T-helper 17 cell (primary cell): Measurements from ENCODE around the gene ZNF438. TPM values are rescaled to one million over a fixed set of nuclear protein-coding genes. Genes with fewer than 3 reads are reported as not detected.
A peak's percentile ranks its signal among the peaks of the same experiment; 100 is the strongest.
"Not testable (repeated sequence)": the region's sequence is repeated elsewhere in the genome, so short reads cannot be mapped to it uniquely, and the experiment has no call there.

Source experiments
- ATAC-seq: fragments of 150-1000 bp; cut with Tn5 transposase; 2 replicates; pipeline ENCODE4 v1.10.0; 2021; ENCODE audit warnings: mild to moderate bottlenecking, moderate library complexity
- DNase-seq, 3 donors: peaks; one replicate each; pipeline versions ENCODE4 v3.0.0 to v3.0.0-alpha.2; 2020 to 2021
- H3K9me3 ChIP-seq: one replicate; pipeline ENCODE4 v1.7.0; 2013; ENCODE audit warnings: low read length, mild to moderate bottlenecking; ENCODE audit not compliant: control insufficient read depth, poor library complexity, severe bottlenecking
- H3K27ac Mint-ChIP-seq: one replicate; pipeline ENCODE4 v1.8.0; 2022; ENCODE audit warnings: mild to moderate bottlenecking, moderate library complexity, mixed read lengths
- H3K27me3 Mint-ChIP-seq: one replicate; pipeline ENCODE4 v1.8.0; 2022; ENCODE audit warnings: mixed read lengths
- H3K36me3 Mint-ChIP-seq: one replicate; pipeline ENCODE4 v1.8.0; 2022; ENCODE audit warnings: low read depth, mixed read lengths
- H3K4me1 Mint-ChIP-seq: one replicate; pipeline ENCODE4 v1.8.0; 2022; ENCODE audit warnings: mild to moderate bottlenecking, mixed read lengths
- H3K4me3 Mint-ChIP-seq: one replicate; pipeline ENCODE4 v1.8.0; 2022; ENCODE audit warnings: mild to moderate bottlenecking, moderate library complexity, mixed read lengths
- total RNA-seq, 4 donors: library from RNA in 2 of 4; stranded (reverse) in 2 of 4; gene quantifications; one replicate each; pipeline ENCODE4 v1.2.3 and lab custom pipeline; 2022 to 2026

ZNF438 gene
- total RNA-seq, 2 donors from 2014 or later = 3.1 to 3.7 TPM

DNA sequence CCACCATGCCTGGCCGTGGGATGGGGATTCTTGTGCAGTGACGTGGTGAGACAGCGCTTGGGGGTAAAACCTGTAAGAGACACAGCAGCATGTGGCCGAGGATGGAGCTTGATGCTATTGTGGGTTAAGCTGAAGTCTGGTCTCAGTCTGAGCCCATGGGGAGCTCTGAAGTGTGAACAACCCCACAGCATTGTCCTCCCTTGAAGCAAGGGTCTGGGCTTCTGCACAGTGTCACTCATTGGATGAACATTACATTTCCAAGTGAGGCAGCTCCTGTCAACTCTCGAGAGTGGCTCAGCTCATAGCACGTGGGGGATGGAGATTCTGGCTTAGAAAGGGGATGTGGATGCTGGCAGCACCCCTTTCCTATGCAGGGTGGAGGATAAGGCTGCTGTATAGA is 32.2 kb upstream of the ZNF438 start:
- no peak for ATAC-seq
- H3K27me3 Mint-ChIP-seq = peaks cover 51% of the 10 kb centered on the region
- no peak for DNase-seq
- no peak overlapping the region for H3K4me3 Mint-ChIP-seq
- no peaks in the 10 kb centered on the region for H3K36me3 Mint-ChIP-seq
- no peak overlapping the region for H3K27ac Mint-ChIP-seq
- H3K4me1 Mint-ChIP-seq = no peaks in the 10 kb centered on the region
- H3K9me3 ChIP-seq = no peaks in the 10 kb centered on the region

DNA sequence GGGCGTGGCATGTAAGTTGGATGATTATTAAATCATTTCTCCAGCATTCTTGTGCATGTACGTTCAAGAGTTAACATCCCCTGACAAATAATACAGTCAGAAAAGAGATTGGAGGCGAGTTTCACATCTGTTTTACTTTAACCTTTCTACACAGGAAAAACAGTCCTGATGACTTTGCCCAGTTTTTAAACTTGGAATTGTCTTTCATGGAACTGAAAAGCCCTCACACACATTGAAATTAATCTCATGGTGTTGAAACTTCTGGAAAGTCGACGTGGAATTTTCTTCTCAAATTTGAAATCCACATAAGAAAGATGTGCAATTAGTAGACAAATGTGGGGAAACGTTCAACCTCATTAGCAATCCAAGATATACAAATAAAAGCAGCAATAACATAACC is 31.2 kb upstream of the ZNF438 start:
- DNase-seq (no peak), ATAC-seq (no peak)
- H3K27ac Mint-ChIP-seq = no peak overlapping the region
- no peak overlapping the region for H3K4me3 Mint-ChIP-seq
- H3K4me1 Mint-ChIP-seq = no peaks in the 10 kb centered on the region
- H3K9me3 ChIP-seq = no peaks in the 10 kb centered on the region
- no peaks in the 10 kb centered on the region for H3K36me3 Mint-ChIP-seq
- H3K27me3 Mint-ChIP-seq = peaks cover 42% of the 10 kb centered on the region

DNA sequence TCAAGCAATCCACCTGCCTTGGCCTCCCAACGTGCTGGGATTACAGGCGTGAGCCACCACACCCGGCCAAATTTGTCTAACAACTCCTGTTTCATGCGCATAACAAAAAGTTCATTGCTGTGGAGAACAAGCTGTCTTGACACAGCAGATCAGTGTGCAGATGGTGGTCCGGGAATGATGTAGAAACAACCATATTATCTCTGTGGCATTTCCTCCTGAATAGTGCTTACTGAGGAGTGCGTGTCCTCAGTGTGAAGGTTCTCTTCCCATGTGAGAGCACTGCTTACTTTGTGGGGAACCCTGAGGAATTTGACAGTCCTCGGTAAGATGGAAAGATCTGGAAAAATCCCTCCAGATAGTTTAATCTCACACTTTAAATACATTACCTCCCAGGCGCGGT is 30.3 kb upstream of the ZNF438 start:
- ATAC-seq (no peak), DNase-seq (no peak)
- Mint-ChIP-seq H3K27me3 (peaks cover 32% of the 10 kb centered on the region), H3K4me1 (no peaks in the 10 kb centered on the region), H3K27ac (no peak overlapping the region), H3K36me3 (no peaks in the 10 kb centered on the region), H3K4me3 (no peak overlapping the region)
- H3K9me3 ChIP-seq = no peaks in the 10 kb centered on the region

DNA sequence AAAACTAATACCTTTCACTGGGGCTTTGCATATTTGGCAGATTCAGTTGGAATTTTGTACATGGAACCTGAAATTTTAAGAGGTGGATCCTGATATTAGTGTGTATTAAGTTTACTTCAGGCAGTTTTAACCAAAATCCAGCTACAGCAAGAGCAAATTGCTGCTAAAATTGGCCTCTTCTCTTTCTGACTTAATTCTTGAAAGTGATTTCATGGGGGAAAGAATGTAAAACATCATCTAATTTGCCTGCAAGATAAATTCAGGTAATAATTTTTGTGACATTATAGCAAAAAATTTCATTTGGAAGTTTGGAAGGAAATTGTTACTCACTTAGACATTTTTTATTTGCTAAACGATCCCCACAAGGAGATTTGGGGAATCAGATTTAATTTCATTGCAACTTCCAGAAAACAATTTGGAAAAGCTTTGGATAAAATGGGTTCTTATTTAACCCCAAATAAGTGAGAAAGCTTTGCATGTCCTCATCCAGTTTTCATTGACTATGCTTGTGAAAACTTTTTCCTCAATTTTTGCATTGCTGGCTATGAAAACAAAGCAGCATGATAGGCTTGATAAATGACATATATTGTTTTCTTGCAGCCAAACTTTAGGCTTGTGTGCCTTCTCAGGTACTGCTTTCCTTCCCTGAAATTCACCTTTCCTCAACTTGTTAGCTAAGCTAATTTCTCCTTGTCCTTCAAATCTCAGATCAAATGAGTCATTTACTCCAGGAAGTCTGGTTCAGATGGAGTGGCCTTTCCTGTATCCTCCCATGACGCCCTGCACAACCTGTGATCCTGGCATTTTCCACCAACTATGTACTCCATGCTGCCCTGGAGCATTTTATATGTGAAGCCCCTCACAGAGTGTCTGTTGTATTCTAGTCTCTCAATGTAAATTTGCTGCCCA is 27.4 kb upstream of the ZNF438 start:
- no peak overlapping the region for H3K27ac Mint-ChIP-seq

DNA sequence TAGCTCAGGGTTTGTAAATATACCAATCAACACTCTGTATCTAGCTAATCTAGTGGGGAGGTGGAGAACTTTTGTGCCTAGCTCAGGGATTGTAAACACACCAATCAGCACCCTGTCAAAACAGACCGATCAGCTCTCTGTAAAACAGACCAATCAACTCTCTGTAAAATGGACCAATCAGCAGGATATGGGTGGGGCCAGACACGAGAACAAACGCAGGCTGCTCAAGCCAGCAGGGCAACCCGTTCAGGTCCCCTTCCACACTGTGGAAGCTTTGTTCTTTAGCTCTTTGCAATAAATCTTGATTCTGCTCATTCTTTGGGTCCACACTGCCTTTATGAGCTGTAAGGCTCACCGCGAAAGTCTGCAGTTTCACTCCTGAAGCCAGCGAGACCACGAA is 25.0 kb upstream of the ZNF438 start:
- H3K36me3 Mint-ChIP-seq, H3K4me1 Mint-ChIP-seq, DNase-seq, ATAC-seq, H3K9me3 ChIP-seq, H3K27ac Mint-ChIP-seq, H3K27me3 Mint-ChIP-seq: not testable (repeated sequence)
- H3K4me3 Mint-ChIP-seq = peak overlapping the region; percentile 45

More for the DNA sequence above, 27.4 kb upstream of the ZNF438 start:
- H3K9me3 ChIP-seq = no peaks in the 10 kb centered on the region
- Mint-ChIP-seq H3K4me1 (no peaks in the 10 kb centered on the region), H3K4me3 (no peak overlapping the region), H3K27me3 (peaks cover 19% of the 10 kb centered on the region), H3K36me3 (no peaks in the 10 kb centered on the region)
- no peak for DNase-seq
- ATAC-seq = no peak

DNA sequence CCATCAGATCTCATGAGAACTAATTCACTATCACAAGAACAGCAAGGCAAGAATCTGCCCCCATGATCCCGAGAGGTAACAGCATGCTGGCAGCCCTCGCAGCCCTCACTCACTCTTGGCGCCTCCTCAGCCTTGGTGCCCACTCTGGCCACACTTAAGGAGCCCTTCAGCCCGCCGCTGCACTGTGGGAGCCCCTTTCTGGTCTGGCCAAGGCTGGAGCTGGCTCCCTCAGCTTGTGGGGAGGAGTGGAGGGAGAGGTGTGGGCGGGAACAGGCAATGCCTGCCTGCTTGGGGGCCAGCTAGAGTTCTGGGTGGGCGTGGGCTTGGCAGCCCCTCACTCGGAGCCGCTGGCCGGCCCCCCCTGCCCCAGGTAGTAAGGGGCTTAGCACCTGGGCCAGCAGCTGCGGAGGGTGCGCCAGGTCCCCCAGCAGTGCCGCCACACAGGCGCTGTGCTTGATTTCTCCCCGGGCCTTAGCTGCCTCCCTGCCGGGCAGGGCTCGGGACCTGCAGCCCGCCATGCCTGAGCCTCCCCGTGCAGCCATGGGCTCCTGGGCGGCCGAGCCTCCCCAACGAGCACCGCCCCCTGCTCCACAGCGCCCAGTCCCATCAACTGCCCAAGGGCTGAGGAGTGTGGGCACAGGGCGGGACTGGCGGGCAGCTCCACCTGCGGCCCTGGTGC is 24.0 kb upstream of the ZNF438 start:
- H3K9me3 ChIP-seq = no peaks in the 10 kb centered on the region
- no peaks in the 10 kb centered on the region for H3K4me1 Mint-ChIP-seq
- DNase-seq = no peak
- no peak overlapping the region for H3K4me3 Mint-ChIP-seq
- no peak for ATAC-seq
- H3K36me3 Mint-ChIP-seq = no peaks in the 10 kb centered on the region
- H3K27ac Mint-ChIP-seq = no peak overlapping the region
- peaks cover 6% of the 10 kb centered on the region for H3K27me3 Mint-ChIP-seq

DNA sequence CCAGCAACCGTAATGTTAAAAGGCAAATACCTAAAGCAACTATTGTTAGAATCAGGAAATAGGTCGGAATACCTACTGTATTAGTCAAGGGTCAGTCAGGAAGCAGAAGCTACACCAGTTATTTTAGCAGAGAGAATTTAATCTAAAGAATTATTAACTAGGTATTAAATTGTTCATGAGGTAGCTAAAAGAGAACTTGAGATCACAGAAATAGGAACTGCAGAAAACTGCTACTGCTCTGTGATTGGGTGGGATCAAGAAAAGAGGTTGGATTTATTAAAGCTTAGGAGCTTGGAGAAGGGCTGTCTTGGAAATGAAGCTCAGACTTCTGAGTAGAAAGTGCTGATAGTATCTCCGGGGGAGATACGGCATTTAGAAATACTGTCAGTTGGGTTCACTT is 20.0 kb upstream of the ZNF438 start:
- Mint-ChIP-seq H3K36me3 (no peaks in the 10 kb centered on the region), H3K4me1 (no peaks in the 10 kb centered on the region), H3K4me3 (no peak overlapping the region), H3K27ac (no peak overlapping the region), H3K27me3 (peaks cover 7% of the 10 kb centered on the region)
- no peak for DNase-seq
- ATAC-seq = no peak
- no peaks in the 10 kb centered on the region for H3K9me3 ChIP-seq

DNA sequence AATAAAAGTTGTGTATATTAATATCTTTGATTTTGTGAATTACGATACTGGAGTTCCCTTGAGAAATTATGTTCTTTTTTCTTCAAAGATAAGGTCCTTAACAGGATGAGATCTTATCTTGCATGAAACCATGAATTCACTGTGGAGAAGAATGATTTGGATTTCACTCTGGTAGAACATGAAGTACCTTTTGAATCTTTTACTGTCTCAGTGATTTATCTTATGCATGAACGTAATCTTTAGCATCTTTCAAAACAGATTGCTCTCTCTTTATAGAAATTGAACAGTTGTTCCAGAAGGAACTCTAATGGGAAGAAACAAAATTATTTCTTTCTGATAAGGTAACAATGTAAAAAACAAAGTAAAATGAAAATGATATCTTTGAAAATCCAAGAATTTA is 11.0 kb upstream of the ZNF438 start:
- H3K4me3 Mint-ChIP-seq = no peak overlapping the region
- DNase-seq (no peak), ATAC-seq (no peak)
- no peaks in the 10 kb centered on the region for H3K36me3 Mint-ChIP-seq
- no peaks in the 10 kb centered on the region for H3K9me3 ChIP-seq
- H3K27me3 Mint-ChIP-seq = peaks cover 4% of the 10 kb centered on the region
- peaks cover 3% of the 10 kb centered on the region for H3K4me1 Mint-ChIP-seq
- H3K27ac Mint-ChIP-seq = no peak overlapping the region

DNA sequence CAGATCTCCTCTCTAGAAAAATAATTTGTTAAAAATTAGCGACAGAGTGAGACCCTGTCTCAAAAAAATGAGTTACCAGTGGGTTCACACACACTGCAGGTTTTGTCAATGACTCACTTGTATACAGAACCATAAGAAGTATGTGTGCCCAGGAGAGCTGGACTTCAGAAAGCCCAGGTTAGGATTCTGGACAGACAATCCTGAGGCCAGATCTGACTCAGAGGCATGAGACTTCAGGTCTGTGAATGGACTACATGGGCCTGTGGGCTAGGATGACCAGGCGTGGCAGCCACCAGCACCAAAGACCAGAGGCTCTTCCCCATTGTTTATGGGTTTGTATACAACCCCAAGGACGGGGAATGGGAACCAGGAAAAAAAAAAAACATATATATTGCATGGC is 9.3 kb upstream of the ZNF438 start:
- no peak for ATAC-seq
- H3K27ac Mint-ChIP-seq = no peak overlapping the region
- no peaks in the 10 kb centered on the region for H3K27me3 Mint-ChIP-seq
- no peak overlapping the region for H3K4me3 Mint-ChIP-seq
- no peaks in the 10 kb centered on the region for H3K36me3 Mint-ChIP-seq
- no peak for DNase-seq
- no peaks in the 10 kb centered on the region for H3K9me3 ChIP-seq
- H3K4me1 Mint-ChIP-seq = peaks cover 3% of the 10 kb centered on the region

DNA sequence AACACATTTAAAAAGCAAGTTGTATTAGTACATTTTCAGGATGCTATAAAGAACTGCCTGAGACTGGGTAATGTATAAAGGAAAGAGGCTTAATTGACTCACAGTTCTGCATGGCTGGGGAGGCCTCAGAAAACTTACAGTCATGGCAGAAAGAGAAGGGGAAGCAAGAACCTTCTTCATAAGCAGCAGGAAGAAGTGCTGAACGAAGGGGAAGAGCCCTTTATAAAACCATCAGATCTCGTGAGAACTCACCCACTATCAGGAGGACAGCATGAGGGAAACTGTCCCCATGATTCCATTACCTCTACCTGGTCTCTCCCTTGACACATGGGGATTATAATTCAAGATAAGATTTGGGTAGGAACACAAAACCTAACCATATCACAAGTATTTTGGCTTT is 7.3 kb upstream of the ZNF438 start:
- H3K36me3 Mint-ChIP-seq, H3K27me3 Mint-ChIP-seq, ATAC-seq, H3K27ac Mint-ChIP-seq, H3K4me3 Mint-ChIP-seq, H3K9me3 ChIP-seq, H3K4me1 Mint-ChIP-seq, DNase-seq: not testable (repeated sequence)

DNA sequence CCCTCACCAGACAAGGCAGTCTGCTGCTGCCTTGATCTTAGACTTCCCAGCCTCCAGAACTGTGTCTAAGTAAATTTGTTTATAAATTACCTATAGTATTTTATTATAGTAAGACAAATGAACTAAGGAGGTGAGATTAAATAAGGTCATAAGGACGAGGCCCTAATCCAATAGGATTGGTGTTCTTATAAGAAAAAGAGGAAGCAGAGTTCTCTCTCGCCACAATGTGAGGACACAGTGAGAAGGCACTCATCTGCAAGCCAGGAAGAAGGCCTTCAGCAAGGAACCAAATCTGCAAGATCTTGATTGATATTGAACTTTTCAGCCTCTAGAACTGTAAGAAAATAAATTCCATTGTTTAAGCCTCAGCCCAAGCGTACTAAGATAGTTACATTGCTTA is 6.1 kb upstream of the ZNF438 start:
- no peak for DNase-seq
- H3K9me3 ChIP-seq = no peaks in the 10 kb centered on the region
- Mint-ChIP-seq H3K4me1 (peaks cover 4% of the 10 kb centered on the region), H3K27ac (no peak overlapping the region), H3K4me3 (no peak overlapping the region), H3K27me3 (no peaks in the 10 kb centered on the region), H3K36me3 (no peaks in the 10 kb centered on the region)
- no peak for ATAC-seq

DNA sequence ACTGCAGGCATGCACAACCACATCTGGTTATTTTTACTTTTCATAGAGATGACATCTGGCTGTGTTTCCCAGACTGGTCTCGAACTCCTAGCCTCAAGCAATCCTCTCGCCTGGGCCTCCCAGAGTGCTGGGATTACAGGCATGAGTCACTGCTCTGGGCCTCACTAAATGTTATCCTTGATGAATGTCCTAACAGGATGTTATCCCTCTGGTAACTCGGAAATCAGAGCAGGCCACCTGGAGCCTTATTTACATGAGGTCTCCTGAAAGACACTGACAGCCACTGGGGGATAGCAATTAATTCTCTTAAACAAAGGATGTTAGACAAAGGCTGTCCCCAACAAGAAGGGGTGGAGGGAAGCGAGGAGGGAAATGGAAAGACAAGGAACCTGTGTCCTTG is 4.5 kb upstream of the ZNF438 start:
- Mint-ChIP-seq H3K27me3 (no peaks in the 10 kb centered on the region), H3K36me3 (no peaks in the 10 kb centered on the region), H3K27ac (no peak overlapping the region), H3K4me3 (no peak overlapping the region), H3K4me1 (peaks cover 9% of the 10 kb centered on the region)
- H3K9me3 ChIP-seq = no peaks in the 10 kb centered on the region
- ATAC-seq (no peak), DNase-seq (no peak)

DNA sequence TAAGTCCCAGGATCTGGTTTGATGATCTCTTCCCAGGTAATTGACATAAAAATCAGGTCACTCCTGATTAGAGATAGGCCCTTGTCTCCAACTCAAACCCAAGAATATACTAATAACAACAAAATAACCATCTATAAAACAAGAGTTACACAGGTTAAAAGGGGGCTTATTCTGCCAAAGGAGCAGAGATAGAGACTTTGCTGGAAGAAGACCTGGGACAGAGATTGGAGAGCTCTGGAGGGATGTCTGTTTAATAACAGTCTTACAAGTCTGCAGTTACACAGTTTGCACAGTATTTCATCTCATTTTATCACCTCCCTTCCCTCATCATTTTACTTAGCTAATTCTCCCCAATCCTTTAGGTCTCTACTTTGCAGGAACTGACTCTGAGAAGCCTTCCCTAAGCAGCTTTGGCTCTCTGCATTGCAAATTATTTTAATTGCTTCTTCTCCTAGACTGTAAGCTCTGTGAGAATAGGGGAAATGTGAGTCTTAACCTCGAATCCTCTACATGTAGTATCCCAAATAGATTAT is 3.7 kb upstream of the ZNF438 start:
- Mint-ChIP-seq H3K27ac (peak overlapping the region; percentile 71), H3K4me3 (no peak overlapping the region), H3K36me3 (no peaks in the 10 kb centered on the region), H3K27me3 (no peaks in the 10 kb centered on the region), H3K4me1 (peaks cover 9% of the 10 kb centered on the region)
- no peaks in the 10 kb centered on the region for H3K9me3 ChIP-seq
- DNase-seq (no peak), ATAC-seq (no peak)
